Mesendoderm (in vitro differentiated cells): Measurements from ENCODE around the gene GRM7.
A peak's percentile ranks its signal among the peaks of the same experiment; 100 is the strongest.

Source experiments
- DNase-seq: peaks from one replicate; pipeline ENCODE4 v3.0.0; 2013
- H2AK5ac ChIP-seq: 2 replicates; pipeline ENCODE4 v1.6.1; 2013; ENCODE audit warnings: low read length, inconsistent platforms
- H2BK120ac ChIP-seq: 2 replicates; pipeline ENCODE4 v1.6.1; 2013; ENCODE audit warnings: low read depth, mild to moderate bottlenecking, low read length, moderate library complexity, mixed read lengths
- H2BK15ac ChIP-seq: replicated peaks from 2 replicates; pipeline ENCODE4 v1.6.1; 2013; ENCODE audit warnings: low read depth, mild to moderate bottlenecking, moderate library complexity
- H2BK5ac ChIP-seq: 2 replicates; pipeline ENCODE4 v1.6.1; 2013; ENCODE audit warnings: low read length, inconsistent platforms
- H3K18ac ChIP-seq: 2 replicates; pipeline ENCODE4 v1.6.1; 2013; ENCODE audit warnings: mild to moderate bottlenecking, low read length, mixed read lengths
- H3K23ac ChIP-seq: one replicate; pipeline ENCODE4 v1.6.1; 2013; ENCODE audit warnings: low read length
- H3K27ac ChIP-seq: 2 replicates; pipeline ENCODE4 v1.5.1; 2013; ENCODE audit warnings: low read depth, mild to moderate bottlenecking, inconsistent platforms, low read length, moderate library complexity
- H3K27me3 ChIP-seq: 2 replicates; pipeline ENCODE4 v1.6.1; 2013; ENCODE audit warnings: low read length, control low read depth, mild to moderate bottlenecking, inconsistent platforms; ENCODE audit not compliant: insufficient read depth, poor library complexity
- H3K36me3 ChIP-seq: 2 replicates; pipeline ENCODE4 v1.6.1; 2013; ENCODE audit warnings: low read length, inconsistent platforms; ENCODE audit not compliant: control insufficient read depth, insufficient read depth
- H3K4ac ChIP-seq: one replicate; pipeline ENCODE4 v1.6.1; 2013; ENCODE audit warnings: low read depth, mild to moderate bottlenecking, low read length, moderate library complexity
- H3K4me1 ChIP-seq: 2 replicates; pipeline ENCODE4 v1.6.1; 2013; ENCODE audit warnings: low read depth, low read length, inconsistent platforms; ENCODE audit not compliant: control insufficient read depth
- H3K4me2 ChIP-seq: 2 replicates; pipeline ENCODE4 v1.6.1; 2013; ENCODE audit warnings: low read length
- H3K4me3 ChIP-seq: 2 replicates; pipeline ENCODE4 v1.5.1; 2013; ENCODE audit warnings: mild to moderate bottlenecking, low read length
- H3K56ac ChIP-seq: one replicate; pipeline ENCODE4 v1.6.1; 2013; ENCODE audit warnings: low read length
- H3K79me1 ChIP-seq: 2 replicates; pipeline ENCODE4 v1.6.1; 2013; ENCODE audit warnings: low read length, inconsistent platforms
- H3K79me2 ChIP-seq: 2 replicates; pipeline ENCODE4 v1.6.1; 2013; ENCODE audit warnings: mild to moderate bottlenecking, low read length; ENCODE audit not compliant: control insufficient read depth, insufficient read depth
- H3K9ac ChIP-seq: 2 replicates; pipeline ENCODE4 v1.6.1; 2013; ENCODE audit warnings: low read length, inconsistent platforms
- H4K5ac ChIP-seq: one replicate; pipeline ENCODE4 v1.6.1; 2013; ENCODE audit warnings: low read length
- H4K8ac ChIP-seq: one replicate; pipeline ENCODE4 v1.6.1; 2013; ENCODE audit warnings: low read depth, mild to moderate bottlenecking, control low read depth, low read length, moderate library complexity
- WGBS: extraction: QIAGEN DNeasy Blood & Tissue Kit; methylation state at CpG from one replicate; pipeline ENCODE4 v1.1.7; 2013; ENCODE audit warnings: low lambda C conversion rate, missing lambda C conversion rate; ENCODE audit not compliant: insufficient coverage; ENCODE audit errors: extremely low coverage; 5-methylcytosine and 5-hydroxymethylcytosine counted together

GRM7 gene

DNA sequence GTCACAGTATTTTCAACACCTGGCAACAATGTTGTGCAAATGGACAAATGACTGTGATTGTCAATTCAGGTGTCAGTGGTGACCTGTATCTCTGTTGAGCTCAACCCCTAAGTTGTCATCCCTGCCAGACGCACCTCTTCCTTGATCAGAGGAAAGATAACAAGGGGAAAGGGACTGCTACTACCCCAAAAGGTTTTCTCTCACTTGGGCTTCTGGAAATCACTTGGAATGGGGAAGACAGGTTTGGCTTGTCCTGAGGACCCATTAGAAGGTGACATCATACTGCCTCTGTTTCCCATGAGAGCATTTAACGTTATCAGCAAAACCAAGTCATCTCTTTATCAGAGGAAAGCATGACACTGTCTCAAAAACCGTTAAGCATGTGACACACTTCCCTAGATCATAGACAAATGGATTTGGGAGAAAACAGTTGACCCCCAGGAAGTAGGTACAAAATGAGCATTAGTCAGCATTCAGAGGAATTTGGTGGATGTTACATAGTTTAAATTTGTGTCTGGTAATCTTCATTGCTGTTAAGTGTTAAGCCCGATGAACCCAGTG, 769.5 kb downstream of the GRM7 start:
- Histone ChIP-seq H2BK5ac (no peak overlapping the region), H3K56ac (no peak overlapping the region), H3K79me1 (no peaks in the 10 kb centered on the region), H3K4me1 (peaks cover 4% of the 10 kb centered on the region), H3K9ac (no peak overlapping the region), H3K4me3 (no peak overlapping the region), H2BK15ac (no peak overlapping the region), H3K36me3 (no peaks in the 10 kb centered on the region), H3K27ac (no peak overlapping the region), H3K4ac (no peak overlapping the region), H2AK5ac (no peak overlapping the region), H4K5ac (no peak overlapping the region), H3K79me2 (no peaks in the 10 kb centered on the region), H3K18ac (no peak overlapping the region), H3K4me2 (no peak overlapping the region), H3K27me3 (no peaks in the 10 kb centered on the region), H4K8ac (no peak overlapping the region), H2BK120ac (no peak overlapping the region), H3K23ac (no peak overlapping the region)
- DNase-seq, result peak; percentile 55
- WGBS, result no CpG with 5 or more reads among the region's 4 CpGs

DNA sequence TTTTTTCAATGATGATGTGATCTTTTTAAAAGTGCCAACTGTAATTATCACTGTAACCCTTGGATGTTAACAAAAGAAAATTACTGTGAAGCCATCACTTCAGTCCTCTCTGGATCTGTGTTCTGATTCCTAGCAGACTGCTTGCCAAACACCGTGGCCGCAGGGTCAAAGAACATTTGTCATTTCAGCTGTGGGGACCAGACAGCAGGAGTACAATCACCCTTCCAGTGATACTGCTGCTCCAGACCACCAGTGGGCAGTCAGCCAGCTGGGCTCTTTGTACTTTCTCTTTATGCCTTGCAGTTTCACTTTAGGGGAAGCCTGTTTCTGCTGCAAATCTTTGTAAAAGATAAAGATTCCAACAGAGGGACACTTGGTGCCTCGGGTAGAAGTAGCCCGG, 770.0 kb downstream of the GRM7 start:
- no peak overlapping the region for H3K4me2 ChIP-seq
- H3K4me3 ChIP-seq, result no peak overlapping the region
- no peaks in the 10 kb centered on the region for H3K36me3 ChIP-seq
- no peak overlapping the region for H3K9ac ChIP-seq
- H3K4ac ChIP-seq, result no peak overlapping the region
- H2BK120ac ChIP-seq, result no peak overlapping the region
- H2BK5ac ChIP-seq, result peak overlapping the region; percentile 24
- no peak overlapping the region for H3K27ac ChIP-seq
- no peak overlapping the region for H3K23ac ChIP-seq
- peak; percentile 38 for DNase-seq
- H3K4me1 ChIP-seq, result peaks cover 4% of the 10 kb centered on the region
- H3K18ac ChIP-seq, result no peak overlapping the region
- no peak overlapping the region for H2AK5ac ChIP-seq
- no peak overlapping the region for H4K5ac ChIP-seq
- H3K79me1 ChIP-seq, result no peaks in the 10 kb centered on the region
- H3K56ac ChIP-seq, result no peak overlapping the region
- no peak overlapping the region for H2BK15ac ChIP-seq
- H4K8ac ChIP-seq, result no peak overlapping the region
- H3K79me2 ChIP-seq, result no peaks in the 10 kb centered on the region
- H3K27me3 ChIP-seq, result no peaks in the 10 kb centered on the region
- WGBS, result no CpG with 5 or more reads among the region's 4 CpGs

DNA sequence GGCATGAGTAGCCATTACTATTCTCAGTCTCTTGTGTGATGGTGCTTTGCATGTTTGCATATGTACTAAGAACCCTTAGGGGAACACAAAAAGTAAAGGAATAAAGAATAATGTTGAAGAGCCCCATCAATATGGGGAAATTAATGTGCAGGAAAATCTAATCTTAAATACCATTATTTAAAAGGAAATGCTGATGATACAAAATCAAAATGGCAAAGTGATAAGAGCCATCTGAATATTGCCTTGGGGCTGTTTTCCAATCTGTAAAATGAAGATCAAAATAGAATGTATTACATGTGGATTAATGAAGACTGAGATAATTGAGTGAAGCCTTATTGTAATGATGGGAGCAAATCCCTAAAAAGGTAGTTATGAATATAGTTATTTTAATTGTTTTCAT, 771.4 kb downstream of the GRM7 start:
- H3K18ac ChIP-seq, result no peak overlapping the region
- H3K79me1 ChIP-seq, result no peaks in the 10 kb centered on the region
- H4K8ac ChIP-seq, result no peak overlapping the region
- no peak overlapping the region for H2BK15ac ChIP-seq
- no peaks in the 10 kb centered on the region for H3K79me2 ChIP-seq
- no peak overlapping the region for H3K4me3 ChIP-seq
- H3K4me2 ChIP-seq, result no peak overlapping the region
- H3K23ac ChIP-seq, result no peak overlapping the region
- H3K56ac ChIP-seq, result no peak overlapping the region
- H3K4me1 ChIP-seq, result peaks cover 4% of the 10 kb centered on the region
- H4K5ac ChIP-seq, result no peak overlapping the region
- no peak overlapping the region for H2BK5ac ChIP-seq
- no peak for DNase-seq
- no peaks in the 10 kb centered on the region for H3K27me3 ChIP-seq
- no peak overlapping the region for H2AK5ac ChIP-seq
- H2BK120ac ChIP-seq, result no peak overlapping the region
- H3K36me3 ChIP-seq, result no peaks in the 10 kb centered on the region
- H3K27ac ChIP-seq, result no peak overlapping the region
- H3K4ac ChIP-seq, result no peak overlapping the region
- no peak overlapping the region for H3K9ac ChIP-seq

GRCh38 chr3:7637694-7638093, 776.8 kb downstream of the GRM7 start:
- WGBS, result no CpG with 5 or more reads among the region's 5 CpGs
- Histone ChIP-seq H3K4ac (no peak overlapping the region), H3K79me2 (no peaks in the 10 kb centered on the region), H2AK5ac (no peak overlapping the region), H4K5ac (no peak overlapping the region), H3K9ac (no peak overlapping the region), H3K18ac (no peak overlapping the region), H3K4me3 (no peak overlapping the region), H3K23ac (no peak overlapping the region), H3K36me3 (no peaks in the 10 kb centered on the region), H3K4me2 (no peak overlapping the region), H3K4me1 (no peaks in the 10 kb centered on the region), H3K56ac (no peak overlapping the region), H2BK5ac (no peak overlapping the region), H4K8ac (no peak overlapping the region), H3K79me1 (no peaks in the 10 kb centered on the region), H3K27me3 (no peaks in the 10 kb centered on the region), H3K27ac (no peak overlapping the region), H2BK15ac (no peak overlapping the region), H2BK120ac (no peak overlapping the region)
- DNase-seq, result no peak

GRCh38 chr3:7638103-7638502, 777.2 kb downstream of the GRM7 start:
- H3K27ac ChIP-seq, result no peak overlapping the region
- no peak overlapping the region for H4K8ac ChIP-seq
- no peak overlapping the region for H2BK120ac ChIP-seq
- no peaks in the 10 kb centered on the region for H3K36me3 ChIP-seq
- no peak overlapping the region for H2BK15ac ChIP-seq
- H3K4me2 ChIP-seq, result no peak overlapping the region
- H3K27me3 ChIP-seq, result no peaks in the 10 kb centered on the region
- H3K9ac ChIP-seq, result no peak overlapping the region
- H3K79me1 ChIP-seq, result no peaks in the 10 kb centered on the region
- H3K18ac ChIP-seq, result no peak overlapping the region
- H3K4ac ChIP-seq, result no peak overlapping the region
- DNase-seq, result no peak
- no peak overlapping the region for H3K23ac ChIP-seq
- no peaks in the 10 kb centered on the region for H3K79me2 ChIP-seq
- H2BK5ac ChIP-seq, result no peak overlapping the region
- no peak overlapping the region for H2AK5ac ChIP-seq
- no peak overlapping the region for H4K5ac ChIP-seq
- H3K4me1 ChIP-seq, result no peaks in the 10 kb centered on the region
- H3K56ac ChIP-seq, result no peak overlapping the region
- no peak overlapping the region for H3K4me3 ChIP-seq

DNA sequence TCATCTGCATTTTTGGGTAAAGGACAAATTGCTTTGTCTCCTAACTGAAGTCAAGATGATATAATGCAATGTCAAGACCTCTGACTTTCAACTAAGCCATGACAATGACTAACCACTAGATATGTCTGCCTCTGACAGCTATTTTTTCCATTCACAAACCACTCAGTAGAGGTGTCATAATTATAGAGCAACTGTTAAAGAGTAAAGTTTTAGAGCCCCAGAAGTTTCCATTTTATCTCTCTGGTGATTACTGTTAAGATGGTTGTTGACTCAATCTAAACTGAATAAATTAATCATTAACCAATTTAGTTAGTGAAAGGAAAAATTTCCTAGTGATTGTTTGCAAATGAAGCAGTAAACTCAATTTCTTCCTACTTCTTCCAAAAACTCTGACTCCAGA, 779.9 kb downstream of the GRM7 start:
- no peaks in the 10 kb centered on the region for H3K4me1 ChIP-seq
- peak; percentile 19 for DNase-seq
- no peaks in the 10 kb centered on the region for H3K27me3 ChIP-seq
- H3K4me2 ChIP-seq, result no peak overlapping the region
- no peaks in the 10 kb centered on the region for H3K36me3 ChIP-seq
- no peak overlapping the region for H2BK5ac ChIP-seq
- H3K56ac ChIP-seq, result no peak overlapping the region
- no peak overlapping the region for H3K9ac ChIP-seq
- no peaks in the 10 kb centered on the region for H3K79me1 ChIP-seq
- no peak overlapping the region for H4K5ac ChIP-seq
- no peak overlapping the region for H2AK5ac ChIP-seq
- no peak overlapping the region for H4K8ac ChIP-seq
- no peak overlapping the region for H2BK120ac ChIP-seq
- H3K79me2 ChIP-seq, result no peaks in the 10 kb centered on the region
- H3K4ac ChIP-seq, result no peak overlapping the region
- no peak overlapping the region for H3K23ac ChIP-seq
- H3K27ac ChIP-seq, result no peak overlapping the region
- H2BK15ac ChIP-seq, result no peak overlapping the region
- H3K18ac ChIP-seq, result no peak overlapping the region
- no peak overlapping the region for H3K4me3 ChIP-seq
